GM12874 (cell line): Measurements from ENCODE around the gene MAS1.

Experiments used
- CTCF ChIP-seq: IDR thresholded peaks from 2 replicates; pipeline ENCODE4 v1.5.1; 2011; ENCODE audit warnings: low read depth, mild to moderate bottlenecking, control low read depth, low read length, moderate library complexity; ENCODE audit not compliant: insufficient read depth

MAS1 gene

GRCh38 chr6:159886270-159886669, 4.5 kb upstream of the MAS1 start:
- TF ChIP-seq CTCF: no peak

- no peak for TF ChIP-seq CTCF
Measured at GRCh38 chr6:159887146-159887545, 3.6 kb upstream of the MAS1 start.

GRCh38 chr6:159887761-159888160, 3.0 kb upstream of the MAS1 start:
- TF ChIP-seq CTCF: no peak

GRCh38 chr6:159890201-159890600, 587 bp upstream of the MAS1 start:
- TF ChIP-seq CTCF: no peak

- no peak for TF ChIP-seq CTCF
Measured at GRCh38 chr6:159892053-159892452, 1.3 kb downstream of the MAS1 start.

- TF ChIP-seq CTCF: no peak
Measured at GRCh38 chr6:159893064-159893463, 2.3 kb downstream of the MAS1 start.

- no peak for TF ChIP-seq CTCF
Measured at GRCh38 chr6:159894991-159895390, 4.2 kb downstream of the MAS1 start.

- TF ChIP-seq CTCF: no peak
Measured at GRCh38 chr6:159897603-159898002, 6.8 kb downstream of the MAS1 start.
